ENCODE measurements around the gene CXCL11.

The CXCL11 gene

DNA sequence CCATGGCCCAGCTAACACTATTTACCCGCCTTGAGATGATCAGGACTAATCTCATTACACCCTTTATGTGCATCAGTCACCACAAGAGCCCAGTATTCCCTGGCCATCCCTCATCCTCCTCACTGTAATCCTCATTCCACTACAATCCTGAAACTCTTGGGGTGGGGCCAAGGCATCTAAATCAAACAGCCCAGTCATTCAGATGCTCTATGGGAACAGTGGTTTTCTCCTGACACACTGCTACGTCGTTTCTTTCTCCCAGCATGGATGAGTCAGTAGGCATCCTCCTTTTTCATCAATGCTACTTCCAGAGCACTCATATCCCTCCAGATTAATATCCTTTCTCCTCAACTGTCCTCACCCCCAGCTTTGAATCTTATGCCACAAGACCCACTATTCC is 50.8 kb downstream of the CXCL11 start (continued):
- no peak for TF ChIP-seq PATZ1 (CRISPR knock-in tag; IDR thresholded peaks at IDR 0.05; ENCODE audit: borderline replicate concordance)
